ENCODE measurements around the gene PMP22.

Gene PMP22

DNA sequence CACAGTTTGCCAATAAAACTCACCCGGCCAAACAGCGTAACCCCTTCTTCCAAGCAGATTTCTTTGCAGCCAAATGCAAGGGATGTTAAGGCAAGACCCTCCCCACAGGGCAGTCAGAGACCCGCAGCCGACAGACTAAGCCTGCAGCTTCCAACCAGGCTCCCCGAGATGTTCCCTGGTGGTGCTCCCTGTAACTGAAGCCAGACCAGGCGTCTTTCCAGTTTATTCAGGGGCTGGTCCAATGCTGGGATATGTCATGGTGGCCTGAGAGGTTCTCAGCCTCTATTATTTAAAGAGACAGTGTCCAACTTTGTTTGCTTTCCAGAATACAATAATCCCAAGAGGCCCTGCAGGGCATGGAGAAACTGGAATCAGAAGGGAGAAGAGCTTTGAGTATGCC, at the start of gene PMP22:
Gene PMP22, minus strand, starts transcription at position 196 of the 400 bp plus-strand sequence. CDS start 4,599 bp downstream, outside the sequence.
- in situ Hi-C loops (cut with MboI; ENCODE audit: low sequenced_read_pairs), result no loop called here

DNA sequence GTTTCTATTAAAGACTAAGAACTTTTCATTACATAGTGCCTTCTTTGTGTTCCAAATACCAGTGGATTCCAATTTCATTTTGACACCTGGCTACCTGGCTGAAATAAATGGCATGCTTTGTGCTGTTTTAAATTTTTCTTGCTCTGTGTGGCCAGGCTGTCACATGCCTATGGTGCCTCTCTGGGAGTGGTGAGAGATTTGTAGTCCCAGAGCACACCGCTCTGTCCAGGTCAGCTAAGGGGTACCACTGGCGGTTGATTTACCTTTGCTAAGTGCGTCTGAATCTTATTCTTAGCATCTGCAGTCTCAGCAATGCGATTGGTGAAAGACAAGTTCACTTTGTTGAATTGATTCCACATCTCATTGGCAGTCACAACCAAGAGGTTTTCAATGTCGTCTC, 46.9 kb upstream of the PMP22 start:
- in situ Hi-C loops (cut with MboI; ENCODE audit: low sequenced_read_pairs), result no loop called here

DNA sequence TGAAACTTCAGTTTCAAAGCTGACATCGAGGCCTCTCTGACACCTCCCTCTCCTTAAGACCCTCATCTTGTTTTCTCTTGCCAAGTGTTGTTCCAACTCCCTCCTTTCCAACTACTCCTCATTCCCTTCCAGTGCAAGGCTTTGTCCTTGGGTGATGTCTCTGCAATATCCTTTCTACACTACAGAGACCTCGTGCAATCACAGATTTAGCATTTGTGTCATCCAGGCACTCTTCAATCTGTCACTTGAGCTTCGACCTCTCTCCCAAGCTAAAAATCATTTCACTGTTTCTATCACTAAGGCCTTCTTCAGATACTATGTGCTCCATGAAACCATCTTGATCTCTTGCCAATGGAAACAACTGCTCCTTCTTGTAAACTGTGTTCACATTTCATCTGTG, 44.7 kb upstream of the PMP22 start:
- in situ Hi-C loops (cut with MboI; ENCODE audit: low sequenced_read_pairs), result no loop called here

DNA sequence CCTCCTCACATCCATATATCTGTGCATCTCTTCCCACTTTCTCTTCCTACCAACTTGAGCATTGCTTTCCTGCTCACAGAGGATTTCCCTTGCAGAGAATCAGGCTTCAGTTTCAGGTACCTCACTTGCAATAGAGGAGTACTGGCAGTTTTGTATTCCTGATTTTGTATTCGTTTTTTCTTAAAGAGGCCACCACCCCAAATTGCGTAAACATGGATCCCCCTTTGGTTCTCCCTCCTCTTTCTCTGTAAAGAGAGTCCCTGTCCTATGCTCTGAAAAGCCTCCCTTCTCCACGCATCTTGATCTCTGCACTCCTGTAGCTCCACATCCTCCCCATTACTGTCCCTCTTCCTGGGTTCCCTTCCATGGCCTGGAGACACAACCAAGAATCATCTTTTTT, 44.1 kb upstream of the PMP22 start:
- in situ Hi-C loops (cut with MboI; ENCODE audit: low sequenced_read_pairs), result no loop called here

DNA sequence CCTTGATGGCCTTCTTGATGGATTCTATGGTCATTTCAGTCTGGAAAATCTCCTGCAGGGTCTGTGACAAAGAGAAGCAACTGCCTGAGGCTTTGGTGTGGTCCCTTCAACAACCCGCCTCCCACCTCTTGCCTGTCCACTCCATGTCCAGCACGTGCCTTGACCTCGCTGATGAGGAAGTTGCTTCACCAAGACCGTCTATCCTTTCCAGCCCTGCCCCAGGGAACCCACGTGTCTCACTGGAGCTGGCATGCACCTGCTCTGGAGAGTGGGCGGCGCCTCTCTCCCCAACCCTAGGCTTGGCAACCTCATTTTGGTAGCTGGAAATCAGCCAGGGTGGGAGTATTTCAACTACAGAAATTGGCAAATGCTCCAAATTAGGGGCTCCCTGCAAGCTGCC, 43.6 kb upstream of the PMP22 start:
- in situ Hi-C loops (cut with MboI; ENCODE audit: low sequenced_read_pairs), result no loop called here

DNA sequence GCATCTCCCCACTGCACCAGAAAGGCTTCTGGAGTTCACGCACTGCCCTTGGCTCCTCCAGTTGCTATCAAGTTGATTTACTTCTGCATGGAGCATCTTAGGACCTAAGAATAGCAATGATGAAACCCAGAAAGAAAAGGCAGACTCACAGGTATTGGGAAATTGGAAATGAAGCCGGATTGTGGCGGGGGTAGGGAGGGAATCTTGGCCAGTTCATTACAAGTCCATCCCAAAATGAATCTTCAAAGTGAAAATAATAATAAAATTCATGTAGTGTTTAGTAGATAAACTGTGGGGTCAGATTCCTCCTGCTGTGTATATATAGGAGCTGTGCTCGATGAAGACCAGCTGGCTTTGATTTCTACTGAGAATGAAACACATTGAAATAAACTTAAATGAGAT, 42.6 kb upstream of the PMP22 start:
- in situ Hi-C loops (cut with MboI; ENCODE audit: low sequenced_read_pairs), result no loop called here

DNA sequence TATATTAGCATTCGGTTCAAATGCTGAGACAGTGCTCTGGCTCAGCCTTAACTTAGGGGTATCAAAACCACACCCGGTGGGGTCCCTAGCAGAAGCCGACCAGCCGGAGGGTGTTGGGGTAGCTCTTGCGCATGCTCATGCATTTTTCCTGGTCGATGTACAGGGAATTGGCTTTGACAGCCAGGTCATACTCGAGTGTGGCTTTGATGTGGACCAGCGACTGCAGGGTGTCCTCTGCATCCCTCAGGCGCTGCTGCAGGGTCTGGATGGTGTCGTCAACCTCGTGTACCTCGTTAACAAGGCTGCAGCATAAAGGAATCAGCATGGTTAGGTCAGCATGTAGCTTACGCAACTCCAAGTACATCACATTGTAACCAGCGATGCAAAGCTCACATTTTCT, 38.7 kb upstream of the PMP22 start:
- in situ Hi-C loops (cut with MboI; ENCODE audit: low sequenced_read_pairs), result no loop called here

DNA sequence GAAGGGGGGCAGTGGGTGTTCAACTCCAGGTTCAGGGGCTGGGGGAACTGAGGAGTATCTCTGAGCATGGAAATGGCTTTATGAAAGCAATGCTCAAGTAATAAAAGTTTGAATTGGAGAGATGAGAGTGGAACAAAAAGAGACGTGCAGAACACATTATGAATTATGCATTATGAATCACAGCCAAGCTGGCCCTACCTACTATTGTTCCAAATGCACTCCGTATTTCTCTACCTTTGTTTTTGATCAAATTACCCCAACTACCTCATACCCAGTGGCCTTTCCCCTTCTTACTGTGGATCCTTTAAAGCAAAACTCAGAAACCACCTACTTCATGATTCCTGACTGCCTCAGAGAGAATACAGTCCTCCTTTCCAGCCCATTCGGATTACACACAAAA, 38.1 kb upstream of the PMP22 start:
- in situ Hi-C loops (cut with MboI; ENCODE audit: low sequenced_read_pairs), result no loop called here

DNA sequence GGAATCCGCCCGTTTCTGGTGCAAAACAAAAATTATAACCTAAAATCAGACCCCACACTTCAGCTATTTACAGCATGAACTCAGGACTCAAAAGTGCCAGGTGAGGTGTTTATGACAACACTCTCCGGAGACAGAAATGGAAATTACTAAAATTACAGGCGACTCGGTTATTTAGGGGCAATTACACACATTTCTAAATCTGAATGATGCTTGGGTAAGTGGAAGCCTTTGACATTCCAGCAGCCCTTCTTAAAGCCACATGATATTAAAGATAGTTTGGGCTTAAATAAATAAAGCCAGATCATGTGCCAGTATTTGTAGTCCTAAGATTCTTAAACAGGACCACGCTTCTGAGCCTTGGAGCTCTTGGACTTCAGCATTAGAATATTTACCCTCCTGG, 36.7 kb upstream of the PMP22 start:
- in situ Hi-C loops (cut with MboI; ENCODE audit: low sequenced_read_pairs), result no loop called here

DNA sequence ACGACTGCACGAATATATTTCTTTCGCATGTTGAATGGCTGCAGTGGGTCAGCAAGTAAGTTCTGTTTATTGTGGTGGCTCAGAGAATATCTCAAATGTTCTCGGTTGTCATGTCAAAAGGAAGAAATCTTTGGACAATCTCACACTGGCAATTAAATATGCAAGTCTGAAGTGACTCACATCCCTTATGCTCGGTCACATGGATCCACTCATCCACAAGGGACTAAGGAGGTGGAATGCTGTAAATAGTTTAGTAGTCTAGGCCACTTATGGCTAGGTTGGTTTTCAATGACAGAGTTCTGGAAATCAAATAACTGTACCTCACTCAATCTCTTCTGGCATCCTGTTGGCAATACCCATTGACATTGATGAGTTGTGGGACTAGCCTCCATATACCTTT, 33.0 kb upstream of the PMP22 start:
- in situ Hi-C loops (cut with MboI; ENCODE audit: low sequenced_read_pairs), result no loop called here

DNA sequence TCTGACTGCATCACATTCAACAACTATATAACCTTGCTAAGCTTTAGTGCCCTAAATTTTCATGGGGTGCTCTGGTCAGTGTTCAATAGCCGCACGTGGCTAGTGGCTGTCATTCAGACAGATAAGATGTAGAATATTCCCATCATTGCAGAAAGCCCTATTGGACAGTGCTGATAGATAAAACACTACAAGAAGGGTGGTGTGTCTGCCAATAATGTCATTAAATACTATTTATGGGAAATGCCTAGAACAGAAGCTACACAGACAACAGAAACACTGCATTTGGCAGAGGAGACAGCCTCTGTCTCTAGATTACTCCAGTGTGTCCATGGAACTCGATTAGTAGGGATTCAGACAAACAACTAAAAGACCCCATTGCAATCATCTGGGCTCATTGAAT, 28.4 kb upstream of the PMP22 start:
- in situ Hi-C loops (cut with MboI; ENCODE audit: low sequenced_read_pairs), result no loop called here

DNA sequence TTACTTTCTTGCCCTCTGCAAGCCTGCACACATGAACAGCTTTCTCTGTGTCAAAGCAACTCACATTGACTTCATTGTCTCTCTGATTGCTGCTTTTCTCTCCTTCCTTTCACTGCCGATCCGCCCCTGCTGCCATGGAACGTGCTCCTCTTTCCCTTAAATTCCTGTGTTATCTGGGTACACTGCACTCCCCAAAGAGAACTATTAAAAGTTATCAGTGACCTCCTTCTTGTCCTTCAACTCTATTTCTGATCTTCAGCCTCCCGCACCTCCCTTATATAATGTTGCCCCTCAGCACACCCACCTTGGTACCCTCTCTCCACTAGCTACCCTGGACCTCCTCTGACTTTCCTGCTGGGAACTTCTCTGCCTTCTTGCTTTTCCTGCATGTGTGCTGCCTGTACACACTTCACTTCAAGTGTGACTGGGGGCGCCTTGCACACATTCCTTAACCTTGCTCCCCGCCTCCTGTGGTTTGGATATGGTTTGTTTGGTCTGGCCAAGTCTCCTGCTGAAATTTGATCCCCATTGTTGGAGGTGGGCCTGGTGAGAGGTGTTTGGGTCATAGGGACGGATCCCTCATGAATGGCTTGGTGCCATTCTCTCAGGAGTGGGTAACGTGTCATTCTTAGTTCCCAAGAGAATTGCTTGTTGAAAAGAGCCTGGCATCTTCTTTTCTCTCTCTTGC, 26.7 kb upstream of the PMP22 start:
- in situ Hi-C loops (cut with MboI; ENCODE audit: low sequenced_read_pairs), result no loop called here

DNA sequence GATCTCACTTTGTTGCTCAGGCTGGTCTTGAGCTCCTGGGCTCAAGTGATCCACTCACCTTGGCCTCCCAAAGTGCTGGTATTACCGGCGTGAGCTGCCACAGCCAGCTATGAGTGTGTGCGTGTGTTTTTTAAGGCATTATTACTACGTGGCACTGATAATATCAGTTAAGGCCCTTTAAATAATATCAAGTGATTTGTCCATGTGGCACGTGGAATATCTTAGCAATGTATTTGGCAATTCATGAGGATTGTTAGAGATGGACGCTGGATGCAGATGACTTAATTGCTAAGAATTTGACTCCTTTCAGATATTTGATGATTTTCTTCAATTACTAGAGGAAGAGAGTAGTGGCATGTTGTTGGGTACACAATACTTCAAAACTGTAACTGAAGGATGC, 25.5 kb upstream of the PMP22 start:
- in situ Hi-C loops (cut with MboI; ENCODE audit: low sequenced_read_pairs), result no loop called here

DNA sequence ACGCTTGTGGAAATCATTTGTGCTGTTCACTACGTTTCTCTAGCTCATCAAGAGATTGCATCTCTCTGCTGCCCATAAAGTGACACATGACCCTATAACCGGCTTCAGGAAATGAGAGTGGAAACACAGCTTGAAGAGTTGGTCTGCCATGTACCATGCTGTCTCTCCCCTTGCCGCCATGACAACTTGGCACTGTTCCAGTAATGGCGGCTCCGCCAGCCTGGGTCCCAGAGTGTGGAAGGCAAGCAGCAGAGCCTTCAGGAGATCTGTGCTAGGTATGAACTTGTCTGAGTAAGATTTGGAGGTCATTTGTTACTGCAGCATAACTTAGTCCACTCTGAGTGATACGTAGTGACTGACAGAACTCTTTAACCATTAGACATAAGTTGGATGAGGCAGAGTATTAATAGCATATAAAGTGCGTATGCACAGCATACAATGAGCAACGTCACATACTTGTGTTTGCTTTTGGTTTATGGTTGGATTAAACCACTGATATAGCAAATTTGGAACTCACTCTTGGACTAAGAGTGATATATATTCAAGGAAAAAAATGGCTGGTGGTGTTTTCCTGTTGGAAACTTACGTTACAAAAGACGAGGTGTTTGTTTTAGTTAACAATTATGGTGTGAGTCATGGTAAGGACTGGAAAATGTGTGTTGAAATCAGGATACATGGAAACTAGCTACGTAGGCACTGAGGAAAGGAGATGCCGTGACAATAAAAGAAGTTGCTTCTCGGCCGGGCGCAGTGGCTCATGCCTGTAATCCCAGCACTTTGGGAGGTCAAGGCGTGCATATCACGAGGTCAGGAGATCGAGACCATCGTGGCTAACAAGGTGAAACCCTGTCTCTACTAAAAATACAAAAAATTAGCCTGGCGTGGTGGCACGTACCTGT, 24.4 kb upstream of the PMP22 start:
- in situ Hi-C loops (cut with MboI; ENCODE audit: low sequenced_read_pairs), result no loop called here

DNA sequence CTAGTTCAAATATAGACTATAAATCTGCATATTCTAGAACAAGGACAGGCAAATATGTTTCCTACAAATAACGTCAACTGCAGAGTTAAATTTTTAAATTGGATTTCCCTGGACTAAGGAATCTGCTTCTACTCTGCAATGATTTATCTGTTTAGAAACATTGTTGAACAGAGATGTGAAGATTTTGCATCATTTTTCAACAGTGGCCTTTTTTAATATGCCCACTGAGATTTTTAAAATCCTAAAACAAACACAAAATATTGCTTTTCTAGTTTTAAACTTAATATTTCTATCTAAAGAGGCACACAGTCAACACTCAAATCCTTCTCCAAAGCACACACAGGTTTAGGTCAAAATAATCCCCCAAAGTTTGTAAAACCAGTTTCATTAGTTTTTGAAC, 23.7 kb upstream of the PMP22 start:
- in situ Hi-C loops (cut with MboI; ENCODE audit: low sequenced_read_pairs), result no loop called here

DNA sequence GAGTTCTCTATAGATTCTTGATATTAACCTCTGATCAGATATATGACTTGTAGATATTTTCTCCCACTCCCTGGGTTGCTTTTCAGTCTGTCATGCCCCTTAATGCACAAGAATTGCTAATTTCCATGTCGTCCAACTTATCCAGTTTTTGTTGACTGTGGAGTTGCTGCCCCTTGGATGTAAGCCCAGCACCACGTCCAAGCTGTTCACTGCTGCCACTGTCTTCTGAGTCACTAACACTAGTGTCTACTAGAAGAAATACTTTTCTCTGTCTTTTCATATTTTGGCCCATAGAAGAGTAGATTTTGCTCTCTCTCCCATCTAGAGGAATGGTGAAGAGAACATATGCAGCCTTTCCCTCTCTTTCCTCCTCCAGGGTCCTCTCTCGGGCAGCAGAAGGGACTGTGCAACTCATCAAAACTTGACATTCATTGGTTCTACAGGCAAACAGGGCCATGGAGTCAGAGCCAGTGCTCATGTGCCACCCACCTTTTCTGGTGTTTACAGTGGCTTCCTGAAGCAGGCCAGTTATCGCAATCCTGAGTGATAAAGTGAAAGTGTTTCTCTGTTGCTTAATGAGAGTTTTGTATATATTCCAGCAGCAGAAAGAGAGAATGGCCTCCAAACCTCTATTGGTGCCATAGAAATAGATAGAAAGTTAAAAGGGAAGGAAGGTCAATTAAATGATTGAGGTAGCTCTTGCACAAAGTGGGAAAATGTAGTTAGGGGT, 22.6 kb upstream of the PMP22 start:
- in situ Hi-C loops (cut with MboI; ENCODE audit: low sequenced_read_pairs), result no loop called here

DNA sequence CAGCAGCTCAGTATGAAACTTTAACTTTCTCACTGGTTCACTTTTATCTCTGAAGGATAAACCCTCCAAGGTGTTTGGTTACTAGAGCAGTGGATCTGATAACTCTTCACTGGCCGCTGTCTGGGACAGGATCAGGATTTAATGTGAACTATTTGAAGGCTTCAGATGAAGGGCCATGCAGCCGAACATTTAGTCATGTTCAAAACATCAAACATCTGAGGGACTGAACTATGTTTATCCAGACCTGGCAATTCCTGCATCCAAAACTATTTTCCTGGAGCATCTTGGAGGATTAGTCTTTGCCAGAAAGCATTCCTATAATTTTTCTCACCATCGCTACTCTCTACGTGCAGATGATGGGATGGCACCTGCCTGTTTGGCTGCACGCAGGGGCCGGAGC, 20.3 kb upstream of the PMP22 start:
- in situ Hi-C loops (cut with MboI; ENCODE audit: low sequenced_read_pairs), result no loop called here

DNA sequence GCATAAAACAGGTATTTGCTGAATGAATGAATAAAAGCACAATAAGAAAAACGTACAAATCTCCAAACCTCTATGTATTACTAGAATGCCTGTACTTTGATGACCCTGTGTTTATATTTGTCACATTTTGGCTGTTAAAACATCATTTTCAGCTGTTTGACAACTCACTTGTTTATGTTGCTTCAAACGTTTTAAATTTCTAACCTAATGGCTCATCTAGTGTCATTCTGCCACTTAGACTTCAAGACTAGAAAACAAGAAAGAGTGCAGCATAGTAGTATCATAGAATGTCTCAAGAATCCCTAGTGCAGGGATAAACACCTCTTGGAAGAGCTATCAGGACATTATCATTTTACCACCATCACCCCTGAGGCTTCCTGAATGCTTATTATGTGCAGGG, 19.4 kb upstream of the PMP22 start:
- in situ Hi-C loops (cut with MboI; ENCODE audit: low sequenced_read_pairs), result no loop called here

DNA sequence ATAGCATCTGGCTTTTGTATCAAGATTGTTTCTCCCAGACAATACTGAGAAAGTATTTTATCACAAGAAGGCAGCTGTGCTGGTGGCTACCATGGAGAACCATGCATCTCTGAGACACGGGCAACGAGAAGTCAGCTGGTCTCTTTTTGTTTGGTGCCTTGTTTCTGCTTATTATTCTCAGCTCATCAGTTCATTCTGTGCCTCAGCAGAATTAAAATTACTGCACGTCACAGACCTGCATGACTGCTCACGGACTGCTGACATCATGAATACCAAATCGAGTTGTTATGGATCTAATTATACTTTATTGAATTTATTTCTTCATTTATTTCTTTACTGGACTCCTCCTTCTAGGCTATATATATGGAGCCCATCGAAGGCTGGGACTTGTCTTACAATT, 19.0 kb upstream of the PMP22 start:
- in situ Hi-C loops (cut with MboI; ENCODE audit: low sequenced_read_pairs), result no loop called here

DNA sequence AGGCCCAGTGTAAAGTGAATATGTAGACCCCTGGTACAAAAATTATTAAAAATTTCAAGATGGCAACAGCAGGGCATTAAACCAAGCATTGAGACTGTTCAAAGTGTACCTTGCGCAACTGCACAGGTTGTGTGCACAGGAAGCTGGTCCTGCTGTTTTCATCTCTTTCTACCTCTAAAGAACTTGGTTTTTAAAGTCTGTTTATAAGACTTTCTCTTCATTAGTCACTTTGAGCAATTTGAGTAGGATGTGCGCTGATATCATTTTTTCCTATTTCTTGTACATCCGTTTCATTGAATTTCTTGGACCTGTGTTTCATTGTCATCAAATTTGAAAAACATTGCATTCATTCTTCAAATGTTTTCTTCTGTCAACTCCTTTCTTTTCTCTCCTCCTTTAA, 16.8 kb upstream of the PMP22 start:
- in situ Hi-C loops (cut with MboI; ENCODE audit: low sequenced_read_pairs), result no loop called here

DNA sequence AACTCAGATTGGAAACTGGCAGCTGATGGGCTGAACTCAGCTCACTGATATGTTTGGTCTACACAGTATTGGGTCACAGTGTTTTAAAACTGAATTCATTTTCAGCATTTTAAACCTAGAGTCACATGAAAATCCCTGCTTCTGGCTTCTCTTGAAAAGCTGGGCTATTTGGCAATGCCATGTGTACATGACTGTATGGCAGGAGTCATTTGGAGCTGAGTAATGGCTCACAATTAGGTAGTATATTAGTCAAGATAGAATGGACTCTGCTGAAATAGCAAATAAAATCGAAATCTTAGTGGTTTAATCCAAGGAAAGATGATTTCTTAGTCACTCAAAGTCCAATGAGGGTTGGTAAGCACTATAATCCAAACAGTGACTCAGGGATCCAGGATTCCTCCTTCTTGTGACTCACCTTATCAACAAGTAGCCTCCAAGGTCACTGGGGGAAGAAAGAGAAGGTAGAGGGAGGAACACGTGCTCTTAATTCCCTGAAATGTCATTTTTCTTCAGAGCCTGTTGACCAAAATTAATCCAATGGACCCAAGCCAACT, 13.9 kb upstream of the PMP22 start:
- in situ Hi-C loops (cut with MboI; ENCODE audit: low sequenced_read_pairs), result no loop called here

All from hTERT RPE-1 (cell line).